Measurements from ENCODE around the gene BTBD7.

BTBD7 gene

DNA sequence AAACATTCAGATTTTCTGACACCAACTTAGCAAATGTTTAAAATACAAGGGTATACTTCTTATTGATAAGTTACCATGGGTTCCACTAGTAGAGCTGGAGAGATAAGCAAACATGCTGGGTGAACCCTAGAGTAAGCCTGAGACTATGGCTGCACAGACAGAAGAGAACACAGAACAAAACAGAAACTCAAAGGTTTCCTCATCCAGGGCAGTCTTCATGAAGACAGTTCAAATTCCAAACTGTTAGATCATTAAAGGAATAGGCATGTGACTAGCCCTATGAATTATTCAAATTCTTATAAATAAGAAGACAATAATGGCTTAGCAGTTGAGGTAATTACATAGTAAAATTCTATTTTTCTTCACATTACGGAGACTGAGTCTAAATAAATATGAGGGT is 28.1 kb downstream of the BTBD7 start:
- DNase-seq (ENCODE audit: low read depth, low spot score), result no peak
- H3K27ac ChIP-seq, result peak overlapping the region; percentile 93

DNA sequence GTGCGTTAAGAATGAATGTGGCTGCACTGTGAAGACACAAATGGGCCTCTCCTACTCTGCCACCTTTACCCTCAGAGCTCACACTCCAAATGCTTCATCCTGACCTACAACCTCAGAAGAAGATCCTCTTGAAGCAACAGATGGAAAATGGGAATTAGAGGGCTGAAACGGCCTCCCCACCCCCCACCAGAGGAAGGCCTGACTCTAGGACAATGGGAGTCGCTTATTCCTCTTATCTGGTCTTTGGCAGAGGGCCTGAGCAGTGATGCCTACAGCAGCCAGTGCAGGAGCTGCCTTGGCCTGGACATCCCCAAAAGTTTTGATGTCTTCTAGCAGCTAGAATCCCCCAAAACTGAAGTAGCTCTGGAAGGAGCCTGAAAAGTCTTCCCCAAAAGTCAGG is 29.2 kb downstream of the BTBD7 start:
- DNase-seq (ENCODE audit: low read depth, low spot score), result no peak
- peak overlapping the region; percentile 93 for H3K27ac ChIP-seq

DNA sequence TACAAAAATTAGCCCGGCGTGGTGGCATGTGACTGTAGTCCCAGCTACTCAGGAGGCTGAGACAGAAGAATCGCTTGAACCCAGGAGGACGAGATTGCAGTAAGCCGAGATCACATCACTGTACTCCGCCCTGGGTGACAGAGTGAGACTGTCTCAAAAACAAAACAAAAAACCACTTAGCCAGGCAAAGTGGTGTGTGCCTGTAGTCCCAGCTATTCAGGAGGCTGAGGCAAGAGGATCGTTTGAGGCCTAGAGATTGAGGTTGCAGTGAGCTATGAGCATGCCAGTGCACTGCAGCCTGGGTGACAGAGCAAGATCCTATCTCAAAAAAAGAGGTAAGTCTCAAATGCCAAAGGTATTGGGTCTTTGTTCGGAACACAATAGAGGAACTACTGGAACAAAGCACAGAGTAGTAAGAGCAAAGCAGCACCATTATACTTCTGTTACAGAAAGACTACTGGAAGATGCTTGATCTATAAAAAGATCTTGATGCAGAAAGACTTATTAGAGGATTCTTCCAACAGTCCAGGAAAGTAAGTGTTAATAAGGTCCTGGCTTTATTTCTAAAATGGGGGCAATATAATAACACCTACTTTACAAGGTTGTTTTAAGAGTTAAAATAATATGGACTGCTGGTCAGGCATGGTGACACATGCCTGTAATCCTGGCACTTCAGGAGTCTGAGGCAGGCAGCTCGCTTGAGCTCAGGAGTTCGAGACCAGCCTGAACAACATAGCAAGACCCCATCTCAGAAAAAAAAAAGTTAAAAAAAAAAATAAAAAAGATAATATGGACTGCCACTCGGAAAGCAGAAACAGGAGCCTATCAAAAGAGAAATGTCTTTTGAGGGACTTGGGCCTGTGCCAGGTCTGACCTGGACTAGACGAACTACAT is 29.9 kb downstream of the BTBD7 start:
- DNase-seq (ENCODE audit: low read depth, low spot score), result no peak
- H3K27ac ChIP-seq, result peak overlapping the region; percentile 93

DNA sequence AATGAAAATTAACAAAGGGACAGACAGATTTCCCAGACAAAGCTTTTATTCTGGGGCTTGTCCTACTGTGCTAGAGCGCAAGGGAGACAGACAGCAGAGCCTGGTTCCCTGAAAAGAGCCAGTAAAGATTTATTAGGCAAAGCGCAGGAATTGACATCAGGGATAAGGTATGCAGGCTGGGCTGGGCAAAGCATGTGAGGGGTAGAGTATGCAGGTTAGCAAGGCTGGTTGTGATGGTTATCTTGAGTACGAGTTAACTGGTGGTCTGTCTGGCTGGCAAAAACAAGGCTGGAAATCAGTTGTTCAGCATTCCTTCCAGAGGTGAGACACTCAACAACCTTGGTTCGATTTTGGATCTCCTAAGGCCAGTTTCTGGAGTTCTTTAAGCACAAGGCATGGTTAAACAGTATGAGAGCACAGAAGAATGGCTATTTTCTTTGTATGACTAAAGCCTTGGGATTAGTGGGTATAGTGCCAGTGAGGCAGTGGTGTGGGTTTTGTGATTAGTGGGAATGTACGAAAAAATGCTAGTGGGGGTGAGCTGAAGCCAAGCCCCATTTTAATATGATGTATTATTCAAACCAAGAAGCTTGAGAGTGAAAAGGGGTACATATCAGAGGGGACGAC is 30.9 kb downstream of the BTBD7 start:
- DNase-seq (ENCODE audit: low read depth, low spot score), result peak; percentile 20
- H3K27ac ChIP-seq, result peak overlapping the region; percentile 93

DNA sequence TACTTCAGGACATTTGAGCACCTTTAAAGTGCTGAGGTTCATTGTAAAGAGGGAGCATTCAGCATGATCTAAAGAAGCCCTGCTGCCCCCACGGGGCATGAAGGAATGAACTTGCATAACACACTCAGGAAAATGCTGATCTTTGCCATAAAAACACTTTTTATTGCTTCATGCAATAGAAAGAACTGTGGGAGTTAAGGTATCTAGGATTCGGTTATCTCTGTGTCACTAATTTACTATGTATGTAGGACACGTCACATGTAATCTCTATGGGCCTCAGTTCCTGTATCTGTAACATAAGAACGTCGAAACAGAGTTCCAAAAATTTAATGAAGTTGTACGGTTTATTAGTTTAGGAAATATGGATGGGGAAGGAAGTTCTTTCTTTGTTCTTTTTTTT is 33.0 kb downstream of the BTBD7 start:
- H3K27ac ChIP-seq, result peak overlapping the region; percentile 93
- no peak for DNase-seq (ENCODE audit: low read depth, low spot score)

GRCh38 chr14:93299416-93299815 is 33.4 kb downstream of the BTBD7 start:
- no peak for DNase-seq (ENCODE audit: low read depth, low spot score)
- peak overlapping the region; percentile 93 for H3K27ac ChIP-seq

DNA sequence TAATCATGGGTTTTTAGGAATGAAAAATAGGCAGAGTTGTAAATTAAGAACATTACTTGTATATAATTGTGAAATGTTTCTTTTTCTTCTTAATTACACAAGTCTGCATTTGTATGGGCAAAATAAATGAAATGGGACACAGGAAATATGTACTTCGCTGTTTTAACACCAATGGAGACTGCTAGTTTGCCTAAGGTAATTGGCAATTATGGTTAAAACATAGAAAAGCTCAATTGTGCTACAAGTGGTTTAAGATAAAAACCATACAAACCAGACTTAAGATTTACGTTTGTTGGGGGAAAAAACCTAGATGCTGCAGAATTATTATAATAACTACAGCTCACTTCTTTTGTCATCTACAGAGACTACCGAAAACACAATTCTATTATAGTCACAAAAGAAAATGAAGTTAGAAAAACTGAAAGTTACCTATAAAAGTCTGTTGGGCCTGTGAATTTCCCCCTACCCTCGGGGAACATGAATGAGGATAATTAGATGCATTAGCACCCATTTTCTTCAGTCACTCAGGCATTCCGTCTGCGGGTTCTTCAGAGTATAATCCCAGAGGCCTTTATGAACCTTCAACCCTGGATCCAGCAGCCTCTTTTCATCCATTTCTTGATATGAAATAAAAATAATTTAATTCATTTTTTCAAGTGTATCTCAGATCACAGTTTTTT is 37.2 kb downstream of the BTBD7 start:
- H3K27ac ChIP-seq, result no peak overlapping the region
- DNase-seq (ENCODE audit: low read depth, low spot score), result no peak

GRCh38 chr14:93286212-93286890 is 46.5 kb downstream of the BTBD7 start:
- peak overlapping the region; percentile 13 for H3K27ac ChIP-seq
- no peak for DNase-seq (ENCODE audit: low read depth, low spot score)

GRCh38 chr14:93285044-93285443 is 47.8 kb downstream of the BTBD7 start:
- H3K27ac ChIP-seq, result no peak overlapping the region
- DNase-seq (ENCODE audit: low read depth, low spot score), result no peak

DNA sequence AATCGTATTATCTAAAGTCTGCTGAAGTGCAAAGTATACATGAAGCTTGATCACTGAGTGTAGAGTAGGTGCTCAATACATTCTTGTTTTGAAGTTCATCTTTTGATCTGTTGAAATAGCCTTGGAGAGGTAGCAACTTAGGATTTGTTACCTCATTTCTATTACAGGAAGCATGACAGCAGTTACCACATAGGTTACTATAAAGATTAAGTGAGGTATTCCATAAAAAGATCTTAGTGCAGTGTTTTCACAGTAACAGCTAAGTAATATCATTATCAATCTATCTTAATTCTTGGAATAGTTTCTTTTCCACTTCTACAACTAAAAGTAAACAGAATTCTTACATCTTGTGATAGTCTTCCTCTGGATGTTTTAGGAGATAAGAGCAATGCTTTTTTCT is 50.9 kb downstream of the BTBD7 start:
- no peak for DNase-seq (ENCODE audit: low read depth, low spot score)
- H3K27ac ChIP-seq, result no peak overlapping the region

GRCh38 chr14:93280743-93281142 is 52.1 kb downstream of the BTBD7 start:
- no peak for DNase-seq (ENCODE audit: low read depth, low spot score)
- H3K27ac ChIP-seq, result no peak overlapping the region

- H3K27ac ChIP-seq, result no peak overlapping the region
- no peak for DNase-seq (ENCODE audit: low read depth, low spot score)
Observed at GRCh38 chr14:93276031-93276716, 56.7 kb downstream of the BTBD7 start.

GRCh38 chr14:93274055-93274806 is 58.6 kb downstream of the BTBD7 start:
- no peak for DNase-seq (ENCODE audit: low read depth, low spot score)
- H3K27ac ChIP-seq, result no peak overlapping the region

DNA sequence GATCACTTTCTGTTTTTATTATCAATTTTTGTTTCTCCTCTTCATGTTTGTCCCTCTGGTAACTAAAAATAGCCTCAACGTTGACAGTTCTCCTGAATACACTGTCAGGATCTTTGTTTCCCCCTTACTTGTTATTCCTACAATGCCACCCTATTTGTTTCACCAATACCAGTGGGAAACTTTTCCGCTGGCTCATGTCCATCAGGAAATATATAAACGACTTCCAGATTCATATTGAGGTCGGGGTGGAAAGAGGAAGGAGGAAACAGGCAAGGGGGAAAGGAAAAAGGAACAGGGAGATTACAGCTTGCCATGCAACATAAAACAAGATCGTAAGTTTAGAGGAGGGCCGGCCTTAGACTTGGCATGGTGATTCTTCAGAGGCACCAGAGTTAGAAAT is 61.7 kb downstream of the BTBD7 start:
- DNase-seq (ENCODE audit: low read depth, low spot score), result no peak
- H3K27ac ChIP-seq, result no peak overlapping the region

GRCh38 chr14:93269341-93270068 is 63.3 kb downstream of the BTBD7 start:
- peak; percentile 41 for DNase-seq (ENCODE audit: low read depth, low spot score)
- H3K27ac ChIP-seq, result peak overlapping the region; percentile 54

GRCh38 chr14:93268406-93268805 is 64.4 kb downstream of the BTBD7 start:
- no peak for DNase-seq (ENCODE audit: low read depth, low spot score)
- no peak overlapping the region for H3K27ac ChIP-seq

DNA sequence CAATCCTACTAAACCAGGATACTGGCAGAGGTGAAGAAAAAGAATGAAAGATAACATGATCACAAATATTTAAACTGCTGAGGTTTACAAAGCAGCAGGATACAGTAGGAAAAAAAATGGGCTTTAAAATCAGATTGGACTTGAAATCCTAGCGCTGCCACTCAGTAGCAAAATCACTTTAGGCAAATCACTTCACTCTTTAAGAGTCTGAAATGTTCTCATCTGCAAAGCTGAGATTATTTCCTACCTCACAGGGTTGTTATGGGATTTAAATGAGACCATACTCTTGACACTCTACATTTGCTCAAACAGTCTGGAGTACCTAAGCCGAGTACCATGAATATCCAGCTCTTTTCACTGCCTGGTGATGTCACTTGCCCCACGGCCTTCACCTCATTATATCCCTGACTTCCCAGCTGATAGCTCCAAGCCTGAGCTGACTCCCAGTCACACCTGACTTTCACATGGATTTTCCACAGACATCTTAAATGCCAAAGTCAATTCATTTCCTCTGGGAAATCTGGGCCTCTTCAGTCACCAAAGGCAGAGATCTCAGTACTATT is 65.6 kb downstream of the BTBD7 start:
- H3K27ac ChIP-seq, result no peak overlapping the region
- no peak for DNase-seq (ENCODE audit: low read depth, low spot score)

- no peak for DNase-seq (ENCODE audit: low read depth, low spot score)
- H3K27ac ChIP-seq, result no peak overlapping the region
Observed at GRCh38 chr14:93266127-93266526, 66.7 kb downstream of the BTBD7 start.
